ENCODE measurements around the gene CRY2.

DNA sequence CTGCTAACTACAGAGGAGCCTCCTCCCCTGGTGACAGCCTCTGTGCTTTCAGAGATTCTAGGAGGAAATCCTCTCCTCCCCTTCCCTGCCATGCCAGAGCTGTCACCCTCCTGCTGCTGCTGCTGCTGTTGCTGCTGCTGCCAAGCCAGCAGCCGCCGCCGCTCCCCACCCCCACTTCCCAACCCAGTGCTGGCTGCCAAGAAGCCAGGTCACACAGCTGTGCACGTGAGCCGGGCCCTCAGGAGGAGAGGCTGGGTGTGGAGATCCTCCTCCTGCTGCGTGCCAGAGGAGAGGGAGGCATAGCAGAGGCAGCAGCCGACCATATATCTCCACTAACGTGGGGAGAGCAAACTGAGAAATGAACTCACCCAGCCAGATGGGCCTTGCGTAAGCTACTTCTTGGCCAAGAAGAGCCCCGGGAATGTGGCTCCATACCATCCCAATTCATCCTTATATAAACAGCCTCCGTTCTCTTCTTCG, 12.4 kb downstream of the CRY2 start:
- TF ChIP-seq, protein P1, sequence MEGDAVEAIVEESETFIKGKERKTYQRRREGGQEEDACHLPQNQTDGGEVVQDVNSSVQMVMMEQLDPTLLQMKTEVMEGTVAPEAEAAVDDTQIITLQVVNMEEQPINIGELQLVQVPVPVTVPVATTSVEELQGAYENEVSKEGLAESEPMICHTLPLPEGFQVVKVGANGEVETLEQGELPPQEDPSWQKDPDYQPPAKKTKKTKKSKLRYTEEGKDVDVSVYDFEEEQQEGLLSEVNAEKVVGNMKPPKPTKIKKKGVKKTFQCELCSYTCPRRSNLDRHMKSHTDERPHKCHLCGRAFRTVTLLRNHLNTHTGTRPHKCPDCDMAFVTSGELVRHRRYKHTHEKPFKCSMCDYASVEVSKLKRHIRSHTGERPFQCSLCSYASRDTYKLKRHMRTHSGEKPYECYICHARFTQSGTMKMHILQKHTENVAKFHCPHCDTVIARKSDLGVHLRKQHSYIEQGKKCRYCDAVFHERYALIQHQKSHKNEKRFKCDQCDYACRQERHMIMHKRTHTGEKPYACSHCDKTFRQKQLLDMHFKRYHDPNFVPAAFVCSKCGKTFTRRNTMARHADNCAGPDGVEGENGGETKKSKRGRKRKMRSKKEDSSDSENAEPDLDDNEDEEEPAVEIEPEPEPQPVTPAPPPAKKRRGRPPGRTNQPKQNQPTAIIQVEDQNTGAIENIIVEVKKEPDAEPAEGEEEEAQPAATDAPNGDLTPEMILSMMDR (IDR thresholded peaks at IDR 0.05; ENCODE audit: low read depth, low read length), result no peak
- no peak for TF ChIP-seq EZH2phosphoT487 (IDR thresholded peaks at IDR 0.05; ENCODE audit: low read depth)
